ENCODE results near the gene TMEM236. TPM values are rescaled to one million over a fixed set of nuclear protein-coding genes. Genes with fewer than 3 reads are reported as not detected.

TMEM236 gene
- total RNA-seq, 4 donors from 2014 or later, result 1.7 to 4.1 (median 3.0) TPM

GRCh38 chr10:17805330-17805729 is 53.3 kb downstream of the TMEM236 start:
- no peak for ATAC-seq (ENCODE audit: low FRiP score)
- TF ChIP-seq CTCF (IDR thresholded peaks at IDR 0.05), result no peak
- no peak for DNase-seq (ENCODE audit: low spot score)

- ATAC-seq (ENCODE audit: low FRiP score) (no peak), DNase-seq (ENCODE audit: low spot score) (no peak)
- no peak for TF ChIP-seq CTCF (IDR thresholded peaks at IDR 0.05)
These were observed 54.0 kb downstream of the TMEM236 start for GRCh38 chr10:17805921-17806577.

- TF ChIP-seq CTCF (IDR thresholded peaks at IDR 0.05), result no peak
- ATAC-seq (ENCODE audit: low FRiP score) (peak; percentile 27), DNase-seq (ENCODE audit: low spot score) (no peak)
These were observed 57.2 kb downstream of the TMEM236 start, which contains the start of gene MRC1 for GRCh38 chr10:17808971-17809841. MRC1 (plus strand) TSS chr10:17809348; CDS start chr10:17809466, 118 bp downstream.

DNA sequence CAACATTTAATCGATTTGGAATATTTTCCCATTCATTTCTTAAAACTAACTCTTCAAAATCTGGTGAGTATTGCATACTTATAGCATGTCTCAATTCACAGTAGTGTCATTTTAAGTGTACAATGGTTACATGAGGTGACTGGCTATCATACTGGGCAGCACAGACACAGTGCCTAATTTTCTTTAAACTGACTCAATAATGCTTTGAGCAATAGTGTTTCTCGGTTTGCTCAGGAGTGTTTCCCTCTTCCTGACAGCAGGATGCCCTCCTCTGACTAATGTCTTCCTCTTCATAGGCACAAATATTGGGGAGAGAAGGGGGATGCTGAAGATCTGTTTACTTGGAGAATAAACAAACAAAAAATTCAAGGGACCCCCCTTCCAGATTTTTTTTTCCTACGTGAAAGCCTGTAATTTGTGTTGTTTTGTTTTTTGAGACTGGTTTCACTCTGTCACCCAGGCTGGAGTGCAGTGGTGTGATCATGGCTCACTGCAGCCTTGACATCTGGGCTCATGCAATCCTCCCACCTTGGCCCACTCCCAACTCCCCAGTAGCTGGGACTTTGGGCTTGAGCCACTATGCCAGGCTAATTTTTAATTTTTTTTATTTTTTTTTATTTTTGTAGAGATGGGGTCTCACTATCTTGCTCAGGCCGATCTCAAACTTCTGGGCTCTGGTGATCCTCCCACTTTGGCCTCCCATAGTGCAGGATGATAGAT is 59.3 kb downstream of the TMEM236 start:
- ATAC-seq (ENCODE audit: low FRiP score) (no peak), DNase-seq (ENCODE audit: low spot score) (no peak)
- TF ChIP-seq CTCF (IDR thresholded peaks at IDR 0.05), result no peak

- no peak for ATAC-seq (ENCODE audit: low FRiP score)
- no peak for TF ChIP-seq CTCF (IDR thresholded peaks at IDR 0.05)
- DNase-seq (ENCODE audit: low spot score), result no peak
These were observed 63.0 kb downstream of the TMEM236 start for GRCh38 chr10:17814973-17815372.

DNA sequence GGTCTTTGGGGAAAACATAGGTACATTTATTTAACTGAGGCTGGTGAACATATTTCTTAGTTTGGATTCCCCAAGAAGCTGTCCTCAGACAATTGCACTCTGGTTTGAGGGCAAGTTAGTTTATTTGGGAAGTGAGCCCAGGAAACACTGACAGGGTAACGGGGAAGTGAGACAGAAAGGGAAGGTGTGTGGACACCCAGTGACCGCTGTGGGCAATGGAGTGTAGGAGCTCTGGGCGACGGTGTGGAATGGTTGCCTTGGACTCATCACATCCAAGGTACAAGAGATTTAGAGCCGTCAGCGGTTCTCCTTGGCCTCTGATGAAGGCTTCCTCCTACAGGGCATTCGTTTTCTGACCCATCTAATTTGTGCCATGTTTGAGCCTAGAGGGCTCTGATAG is 64.2 kb downstream of the TMEM236 start:
- DNase-seq (ENCODE audit: low spot score) (no peak), ATAC-seq (ENCODE audit: low FRiP score) (no peak)
- TF ChIP-seq CTCF (IDR thresholded peaks at IDR 0.05), result no peak
